AG04450 (cell line): Measurements from ENCODE around the gene CACNA1C. TPM values are rescaled to one million over a fixed set of nuclear protein-coding genes. Genes with fewer than 3 reads are reported as not detected.

Experiments used
- CTCF ChIA-PET: fragments of 300-600, 350-600 bp; formaldehyde crosslinking; extraction: SDS; loops from one replicate; lab custom pipeline; 2022; ENCODE audit warnings: antibody characterized with exemption, inconsistent platforms; lab: Charles Lee
- POLR2A ChIA-PET: fragments of 350-600 bp; formaldehyde crosslinking; extraction: SDS; loops from one replicate; lab custom pipeline; 2021; ENCODE audit warnings: antibody characterized with exemption, inconsistent platforms; lab: Yijun Ruan, JAX
- DNase-seq: peaks from one replicate; pipeline ENCODE4 v3.0.0-alpha.2; 2011; ENCODE audit warnings: low read depth, low spot score
- H3K27ac ChIP-seq: one replicate; pipeline ENCODE4 v1.5.1; 2012; ENCODE audit warnings: low read depth, low read length, control low read depth
- H3K27me3 ChIP-seq: one replicate; pipeline ENCODE4 v1.6.0; 2012; ENCODE audit warnings: low read length; ENCODE audit not compliant: control insufficient read depth, insufficient read depth
- H3K4me3 ChIP-seq: 2 replicates; pipeline ENCODE4 v1.5.1; 2011; ENCODE audit warnings: mild to moderate bottlenecking, low read depth, low read length, control low read depth
- H3K9me3 ChIP-seq: 2 replicates; pipeline ENCODE4 v1.5.1; 2012; ENCODE audit warnings: low read length; ENCODE audit not compliant: control insufficient read depth, insufficient read depth
- polyA plus RNA-seq: library from polyadenylated mRNA; depleted of rRNA; stranded (reverse); fragments of >200 nt; gene quantifications from 2 replicates; pipeline ENCODE4 v1.2.3, GENCODE V29; 2011
- TF ChIP-seq, protein P1 (sequence below): IDR thresholded peaks from 2 replicates; pipeline ENCODE4 v1.5.1; 2011; ENCODE audit warnings: low read depth, low read length, control low read depth, inconsistent platforms

CACNA1C gene
- polyA plus RNA-seq, 1 experiment: 5.9 TPM

DNA sequence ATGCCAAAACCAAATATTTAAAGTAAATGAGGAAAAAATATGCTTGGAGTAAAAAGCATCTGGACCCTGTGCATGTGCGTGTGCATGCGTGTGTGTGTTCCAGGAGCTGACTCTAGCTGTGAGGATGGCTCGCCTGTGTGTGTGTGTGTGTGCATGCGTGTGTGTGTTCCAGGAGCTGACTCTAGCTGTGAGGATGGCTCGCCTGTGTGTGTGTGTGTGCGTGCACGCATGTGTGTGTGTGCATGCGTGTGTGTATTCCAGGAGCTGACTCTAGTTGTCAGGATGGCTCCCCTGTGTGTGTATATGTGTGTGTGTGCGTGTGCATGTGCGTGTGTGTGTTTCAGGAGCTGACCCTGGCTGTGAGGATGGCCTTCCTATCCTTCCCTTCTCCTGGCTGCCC, 357.7 kb downstream of the CACNA1C start:
- TF ChIP-seq, protein P1, sequence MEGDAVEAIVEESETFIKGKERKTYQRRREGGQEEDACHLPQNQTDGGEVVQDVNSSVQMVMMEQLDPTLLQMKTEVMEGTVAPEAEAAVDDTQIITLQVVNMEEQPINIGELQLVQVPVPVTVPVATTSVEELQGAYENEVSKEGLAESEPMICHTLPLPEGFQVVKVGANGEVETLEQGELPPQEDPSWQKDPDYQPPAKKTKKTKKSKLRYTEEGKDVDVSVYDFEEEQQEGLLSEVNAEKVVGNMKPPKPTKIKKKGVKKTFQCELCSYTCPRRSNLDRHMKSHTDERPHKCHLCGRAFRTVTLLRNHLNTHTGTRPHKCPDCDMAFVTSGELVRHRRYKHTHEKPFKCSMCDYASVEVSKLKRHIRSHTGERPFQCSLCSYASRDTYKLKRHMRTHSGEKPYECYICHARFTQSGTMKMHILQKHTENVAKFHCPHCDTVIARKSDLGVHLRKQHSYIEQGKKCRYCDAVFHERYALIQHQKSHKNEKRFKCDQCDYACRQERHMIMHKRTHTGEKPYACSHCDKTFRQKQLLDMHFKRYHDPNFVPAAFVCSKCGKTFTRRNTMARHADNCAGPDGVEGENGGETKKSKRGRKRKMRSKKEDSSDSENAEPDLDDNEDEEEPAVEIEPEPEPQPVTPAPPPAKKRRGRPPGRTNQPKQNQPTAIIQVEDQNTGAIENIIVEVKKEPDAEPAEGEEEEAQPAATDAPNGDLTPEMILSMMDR: no peak
- Histone ChIP-seq H3K9me3 (no peaks in the 10 kb centered on the region), H3K27me3 (no peaks in the 10 kb centered on the region), H3K4me3 (no peak overlapping the region), H3K27ac (no peak overlapping the region)
- no peak for DNase-seq
- CTCF ChIA-PET: no interaction called here
- POLR2A ChIA-PET: no interaction called here

DNA sequence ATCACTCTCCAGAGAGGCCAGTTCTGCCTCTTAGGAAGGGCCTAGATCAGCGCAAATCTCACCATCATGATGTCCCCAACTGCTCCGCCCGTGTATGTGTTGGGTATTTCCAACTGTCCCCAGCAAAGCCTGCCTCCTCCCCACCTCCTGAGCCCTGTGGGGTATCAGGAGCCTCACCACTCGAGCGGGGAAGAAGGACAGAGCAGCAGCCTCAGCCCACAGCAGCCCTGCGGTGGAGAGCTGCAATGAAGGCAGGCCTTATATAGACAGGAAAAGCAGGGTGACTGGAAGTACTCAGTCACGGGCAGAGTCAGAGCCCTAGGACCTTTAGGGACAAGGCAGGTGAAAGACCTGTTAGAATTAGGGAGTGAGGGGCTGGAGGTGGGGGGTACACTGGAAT, 358.2 kb downstream of the CACNA1C start:
- CTCF ChIA-PET: interaction anchor here (1.3 kb wide), 1 partner anchor 16 kb away, joined by 4 read pairs; no protein-coding TSS in a partner anchor
- H3K27ac ChIP-seq: no peak overlapping the region
- DNase-seq: no peak
- H3K4me3 ChIP-seq: no peak overlapping the region
- POLR2A ChIA-PET: no interaction called here
- no peaks in the 10 kb centered on the region for H3K9me3 ChIP-seq
- TF ChIP-seq, protein P1: no peak
- H3K27me3 ChIP-seq: no peaks in the 10 kb centered on the region

DNA sequence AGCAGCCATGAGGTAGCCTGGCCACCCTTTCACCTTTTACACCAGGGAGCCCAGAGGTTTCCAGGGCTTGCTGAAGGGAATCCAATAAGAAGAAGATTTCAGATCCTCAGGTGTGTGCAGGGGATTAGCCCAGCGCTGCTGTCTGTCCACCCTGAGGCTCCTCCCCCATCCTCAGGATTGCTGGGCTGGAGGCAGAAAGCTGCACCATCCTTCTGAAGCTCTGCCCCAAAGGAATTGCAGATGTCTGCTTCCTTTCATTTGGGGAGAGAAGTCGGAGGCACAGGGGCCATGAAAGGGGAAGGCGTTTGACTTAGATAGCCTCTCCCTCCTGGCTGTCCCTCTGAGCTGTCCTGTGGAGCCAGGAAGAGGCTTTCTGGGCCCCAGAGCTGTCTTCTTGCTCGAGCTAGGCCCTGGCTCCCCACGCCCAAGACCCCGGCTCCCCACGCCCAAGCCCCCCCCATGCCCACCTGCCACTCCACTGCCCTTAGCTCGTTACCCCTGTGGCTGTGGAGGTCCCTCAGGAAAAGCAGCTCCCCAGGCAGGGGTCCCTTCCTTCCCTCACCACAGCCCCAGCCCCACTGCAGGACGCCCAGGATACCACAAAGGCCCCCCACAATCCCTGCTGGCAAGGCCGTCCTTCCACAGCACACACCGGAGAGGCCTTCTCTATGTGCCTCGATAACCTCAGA, 359.0 kb downstream of the CACNA1C start:
- Histone ChIP-seq H3K9me3 (no peaks in the 10 kb centered on the region), H3K4me3 (no peak overlapping the region), H3K27ac (no peak overlapping the region), H3K27me3 (no peaks in the 10 kb centered on the region)
- ChIA-PET POLR2A (no interaction called here), CTCF (interaction anchor here (1.3 kb wide), 1 partner anchor 17 kb away, joined by 4 read pairs; no protein-coding TSS in a partner anchor)
- TF ChIP-seq, protein P1: no peak
- DNase-seq: no peak

DNA sequence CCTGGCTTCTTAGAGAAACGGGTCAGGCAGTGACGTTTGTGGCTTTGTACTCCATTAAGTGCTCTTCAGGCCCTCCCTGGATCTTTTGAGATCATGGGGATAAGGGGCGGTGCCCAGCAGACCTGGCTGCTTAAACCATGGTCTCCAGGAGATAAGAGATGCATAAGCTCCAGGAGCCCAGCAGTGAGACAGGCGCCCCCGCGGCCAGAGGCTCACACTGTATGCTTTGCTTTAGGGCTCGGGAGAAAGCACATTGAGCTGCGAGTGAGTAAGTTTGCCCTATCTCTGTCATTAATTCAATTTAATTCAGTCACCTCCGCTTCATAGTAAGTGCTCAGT, 359.5 kb downstream of the CACNA1C start:
- CTCF ChIA-PET: interaction anchor here (1.3 kb wide), 1 partner anchor 17 kb away, joined by 4 read pairs; no protein-coding TSS in a partner anchor
- DNase-seq: no peak
- no peaks in the 10 kb centered on the region for H3K9me3 ChIP-seq
- no peaks in the 10 kb centered on the region for H3K27me3 ChIP-seq
- POLR2A ChIA-PET: no interaction called here
- no peak overlapping the region for H3K27ac ChIP-seq
- TF ChIP-seq, protein P1: no peak
- no peak overlapping the region for H3K4me3 ChIP-seq

DNA sequence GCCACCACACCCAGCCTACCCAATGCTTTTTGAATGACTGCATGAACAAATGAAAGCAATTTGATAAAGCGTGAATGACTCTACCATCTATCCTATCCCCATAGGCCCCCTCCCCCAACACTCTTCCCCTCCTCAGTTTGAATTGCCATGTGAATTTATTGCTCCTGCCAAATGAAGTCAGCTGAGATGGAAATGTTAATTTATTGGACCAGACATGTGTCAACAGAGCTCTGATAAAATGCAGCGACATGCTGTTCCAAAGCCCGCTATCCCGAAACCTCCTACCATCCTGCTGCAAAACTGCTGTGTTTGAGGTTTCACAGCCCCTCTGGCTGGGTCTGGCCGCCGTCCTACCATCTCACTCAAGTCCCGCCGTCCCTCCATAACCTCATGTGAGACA, 360.5 kb downstream of the CACNA1C start:
- TF ChIP-seq, protein P1: no peak
- Histone ChIP-seq H3K9me3 (no peaks in the 10 kb centered on the region), H3K4me3 (no peak overlapping the region), H3K27me3 (no peaks in the 10 kb centered on the region), H3K27ac (no peak overlapping the region)
- DNase-seq: no peak
- POLR2A ChIA-PET: no interaction called here
- CTCF ChIA-PET: no interaction called here
